ENCODE results near the gene ALAS1. TPM values are rescaled to one million over a fixed set of nuclear protein-coding genes. Genes with fewer than 3 reads are reported as not detected.

The ALAS1 gene
- total and polyA plus RNA-seq, 2 experiments from 2014 or later, result 17.8 to 42.8 TPM

DNA sequence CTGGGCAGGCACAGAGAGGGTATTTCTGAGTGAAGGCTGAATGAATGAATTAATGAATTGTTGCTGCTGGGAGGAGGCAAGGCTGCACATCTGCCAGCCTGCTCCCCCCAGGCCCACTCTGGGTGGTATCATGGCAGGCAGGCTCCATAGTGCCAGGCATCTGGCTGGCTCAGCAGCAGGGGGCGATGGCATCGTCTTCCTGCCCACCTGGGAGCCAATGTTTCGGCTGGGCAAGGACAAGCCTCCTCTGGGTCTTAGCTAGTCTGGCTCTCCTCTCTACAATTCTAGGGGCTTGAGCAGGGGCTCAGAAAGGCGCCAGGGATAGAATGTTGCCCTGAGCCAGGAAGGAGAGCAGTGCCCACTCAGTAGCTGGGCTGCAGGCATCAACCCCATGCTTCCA is 29.2 kb downstream of the ALAS1 start:
- Histone ChIP-seq H3K4me1 (ENCODE audit: insufficient read depth) (no peaks in the 10 kb centered on the region), H3F3A (replicated peaks; ENCODE audit: low read depth) (0 out of 2 replicates have a peak, but pooled peaks cover 2% of the 10 kb centered on the region), H4K20me1 (replicated peaks; ENCODE audit: insufficient read depth) (no peaks in the 10 kb centered on the region), H3K4me2 (no peak overlapping the region), H2AFZ (no peak overlapping the region), H3K36me3 (ENCODE audit: insufficient read depth) (peaks cover 3% of the 10 kb centered on the region; the same call in 1 of the 2 replicates), H3K79me2 (replicated peaks; ENCODE audit: insufficient read depth) (no peaks in the 10 kb centered on the region), H3K27ac (ENCODE audit: low read depth) (no peak overlapping the region), H3K27me3 (ENCODE audit: insufficient read depth) (no peaks in the 10 kb centered on the region), H3K9me2 (ENCODE audit: insufficient read depth) (no peaks in the 10 kb centered on the region), H3K4me3 (no peak overlapping the region)
- no peak overlapping the region for H3K4me3 Mint-ChIP-seq
- TF ChIP-seq EZH2phosphoT487 (IDR thresholded peaks at IDR 0.05; ENCODE audit: unreplicated experiment) (no peak), EZH2 (IDR thresholded peaks at IDR 0.05; ENCODE audit: low read depth, unreplicated experiment) (no peak), ZNF331 (CRISPR knock-in tag; IDR thresholded peaks at IDR 0.05; ENCODE audit: low read depth) (no peak), JUNB (IDR thresholded peaks at IDR 0.05; ENCODE audit: unreplicated experiment) (no peak)
- TF ChIP-seq, protein P1, sequence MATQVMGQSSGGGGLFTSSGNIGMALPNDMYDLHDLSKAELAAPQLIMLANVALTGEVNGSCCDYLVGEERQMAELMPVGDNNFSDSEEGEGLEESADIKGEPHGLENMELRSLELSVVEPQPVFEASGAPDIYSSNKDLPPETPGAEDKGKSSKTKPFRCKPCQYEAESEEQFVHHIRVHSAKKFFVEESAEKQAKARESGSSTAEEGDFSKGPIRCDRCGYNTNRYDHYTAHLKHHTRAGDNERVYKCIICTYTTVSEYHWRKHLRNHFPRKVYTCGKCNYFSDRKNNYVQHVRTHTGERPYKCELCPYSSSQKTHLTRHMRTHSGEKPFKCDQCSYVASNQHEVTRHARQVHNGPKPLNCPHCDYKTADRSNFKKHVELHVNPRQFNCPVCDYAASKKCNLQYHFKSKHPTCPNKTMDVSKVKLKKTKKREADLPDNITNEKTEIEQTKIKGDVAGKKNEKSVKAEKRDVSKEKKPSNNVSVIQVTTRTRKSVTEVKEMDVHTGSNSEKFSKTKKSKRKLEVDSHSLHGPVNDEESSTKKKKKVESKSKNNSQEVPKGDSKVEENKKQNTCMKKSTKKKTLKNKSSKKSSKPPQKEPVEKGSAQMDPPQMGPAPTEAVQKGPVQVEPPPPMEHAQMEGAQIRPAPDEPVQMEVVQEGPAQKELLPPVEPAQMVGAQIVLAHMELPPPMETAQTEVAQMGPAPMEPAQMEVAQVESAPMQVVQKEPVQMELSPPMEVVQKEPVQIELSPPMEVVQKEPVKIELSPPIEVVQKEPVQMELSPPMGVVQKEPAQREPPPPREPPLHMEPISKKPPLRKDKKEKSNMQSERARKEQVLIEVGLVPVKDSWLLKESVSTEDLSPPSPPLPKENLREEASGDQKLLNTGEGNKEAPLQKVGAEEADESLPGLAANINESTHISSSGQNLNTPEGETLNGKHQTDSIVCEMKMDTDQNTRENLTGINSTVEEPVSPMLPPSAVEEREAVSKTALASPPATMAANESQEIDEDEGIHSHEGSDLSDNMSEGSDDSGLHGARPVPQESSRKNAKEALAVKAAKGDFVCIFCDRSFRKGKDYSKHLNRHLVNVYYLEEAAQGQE (IDR thresholded peaks at IDR 0.05; ENCODE audit: unreplicated experiment), result no peak
- TF ChIP-seq, protein P2, sequence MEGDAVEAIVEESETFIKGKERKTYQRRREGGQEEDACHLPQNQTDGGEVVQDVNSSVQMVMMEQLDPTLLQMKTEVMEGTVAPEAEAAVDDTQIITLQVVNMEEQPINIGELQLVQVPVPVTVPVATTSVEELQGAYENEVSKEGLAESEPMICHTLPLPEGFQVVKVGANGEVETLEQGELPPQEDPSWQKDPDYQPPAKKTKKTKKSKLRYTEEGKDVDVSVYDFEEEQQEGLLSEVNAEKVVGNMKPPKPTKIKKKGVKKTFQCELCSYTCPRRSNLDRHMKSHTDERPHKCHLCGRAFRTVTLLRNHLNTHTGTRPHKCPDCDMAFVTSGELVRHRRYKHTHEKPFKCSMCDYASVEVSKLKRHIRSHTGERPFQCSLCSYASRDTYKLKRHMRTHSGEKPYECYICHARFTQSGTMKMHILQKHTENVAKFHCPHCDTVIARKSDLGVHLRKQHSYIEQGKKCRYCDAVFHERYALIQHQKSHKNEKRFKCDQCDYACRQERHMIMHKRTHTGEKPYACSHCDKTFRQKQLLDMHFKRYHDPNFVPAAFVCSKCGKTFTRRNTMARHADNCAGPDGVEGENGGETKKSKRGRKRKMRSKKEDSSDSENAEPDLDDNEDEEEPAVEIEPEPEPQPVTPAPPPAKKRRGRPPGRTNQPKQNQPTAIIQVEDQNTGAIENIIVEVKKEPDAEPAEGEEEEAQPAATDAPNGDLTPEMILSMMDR (conservative IDR thresholded peaks at IDR 0.05; ENCODE audit: low read depth in 2 of 2), result peak in 1 of 2 experiments; percentile 37; a peak in 3 of 4 replicates
- DNase-seq (ENCODE audit: low spot score), result no peak
- no peak overlapping the region for H3K27ac Mint-ChIP-seq
- ATAC-seq, result no peak
- H3K27me3 Mint-ChIP-seq (ENCODE audit: insufficient read depth, low read depth, poor library complexity), result peaks cover 14% of the 10 kb centered on the region
- H3K9me3 Mint-ChIP-seq, result no peaks in the 10 kb centered on the region
- H3K4me1 Mint-ChIP-seq, result peaks cover 7% of the 10 kb centered on the region
- peaks cover 21% of the 10 kb centered on the region for H3K36me3 Mint-ChIP-seq (ENCODE audit: low read depth)

DNA sequence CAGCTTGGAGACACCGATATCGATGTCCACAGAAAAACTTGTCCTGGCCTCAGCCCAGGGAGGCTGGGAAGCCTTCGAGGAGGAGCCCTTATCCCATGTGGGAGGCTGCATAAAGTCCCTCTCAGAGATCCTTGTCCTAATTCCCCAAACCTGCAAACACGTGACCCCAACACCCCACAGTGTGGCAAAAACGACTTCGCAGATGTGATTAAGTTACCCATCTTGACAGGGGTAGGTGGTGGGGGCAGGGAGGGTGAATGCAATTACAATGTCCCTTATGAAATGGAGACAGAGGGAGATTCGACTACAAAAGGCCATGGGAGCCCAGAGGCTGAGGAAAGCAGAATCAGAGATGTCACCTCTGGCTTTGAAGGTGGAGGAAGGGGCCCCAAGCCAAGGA is 29.8 kb downstream of the ALAS1 start:
- H3K4me1 Mint-ChIP-seq, result peaks cover 7% of the 10 kb centered on the region
- H3K9me2 ChIP-seq (ENCODE audit: insufficient read depth), result no peaks in the 10 kb centered on the region
- no peak overlapping the region for H3K4me3 ChIP-seq
- ATAC-seq, result no peak
- no peaks in the 10 kb centered on the region for H3K9me3 Mint-ChIP-seq
- H3K27ac ChIP-seq (ENCODE audit: low read depth), result no peak overlapping the region
- peaks cover 3% of the 10 kb centered on the region; the same call in 1 of the 2 replicates for H3K36me3 ChIP-seq (ENCODE audit: insufficient read depth)
- H3K4me3 Mint-ChIP-seq, result no peak overlapping the region
- H3K79me2 ChIP-seq (replicated peaks; ENCODE audit: insufficient read depth), result no peaks in the 10 kb centered on the region
- no peaks in the 10 kb centered on the region for H3K4me1 ChIP-seq (ENCODE audit: insufficient read depth)
- no peak overlapping the region for H3K27ac Mint-ChIP-seq
- TF ChIP-seq, protein P2 (conservative IDR thresholded peaks at IDR 0.05; ENCODE audit: low read depth in 2 of 2), result no peak
- TF ChIP-seq STAT1 (IDR thresholded peaks at IDR 0.05; ENCODE audit: unreplicated experiment), result no peak
- no peak for TF ChIP-seq JUNB (IDR thresholded peaks at IDR 0.05; ENCODE audit: unreplicated experiment)
- TF ChIP-seq EZH2phosphoT487 (IDR thresholded peaks at IDR 0.05; ENCODE audit: unreplicated experiment), result no peak
- no peak overlapping the region for H2AFZ ChIP-seq
- H4K20me1 ChIP-seq (replicated peaks; ENCODE audit: insufficient read depth), result no peaks in the 10 kb centered on the region
- H3K27me3 ChIP-seq (ENCODE audit: insufficient read depth), result no peaks in the 10 kb centered on the region
- H3K4me2 ChIP-seq, result no peak overlapping the region
- 0 out of 2 replicates have a peak, but pooled peaks cover 2% of the 10 kb centered on the region for H3F3A ChIP-seq (replicated peaks; ENCODE audit: low read depth)
- peaks cover 21% of the 10 kb centered on the region for H3K36me3 Mint-ChIP-seq (ENCODE audit: low read depth)
- no peak for DNase-seq (ENCODE audit: low spot score)
- H3K27me3 Mint-ChIP-seq (ENCODE audit: insufficient read depth, low read depth, poor library complexity), result peaks cover 12% of the 10 kb centered on the region

Measured in GM23338 (cell line).